ENCODE data around the gene SLC66A1. TPM values are rescaled to one million over a fixed set of nuclear protein-coding genes. Genes with fewer than 3 reads are reported as not detected.

SLC66A1 gene
- total RNA-seq, 4 donors from 2014 or later, result 10.5 to 14.0 (median 12.5) TPM

DNA sequence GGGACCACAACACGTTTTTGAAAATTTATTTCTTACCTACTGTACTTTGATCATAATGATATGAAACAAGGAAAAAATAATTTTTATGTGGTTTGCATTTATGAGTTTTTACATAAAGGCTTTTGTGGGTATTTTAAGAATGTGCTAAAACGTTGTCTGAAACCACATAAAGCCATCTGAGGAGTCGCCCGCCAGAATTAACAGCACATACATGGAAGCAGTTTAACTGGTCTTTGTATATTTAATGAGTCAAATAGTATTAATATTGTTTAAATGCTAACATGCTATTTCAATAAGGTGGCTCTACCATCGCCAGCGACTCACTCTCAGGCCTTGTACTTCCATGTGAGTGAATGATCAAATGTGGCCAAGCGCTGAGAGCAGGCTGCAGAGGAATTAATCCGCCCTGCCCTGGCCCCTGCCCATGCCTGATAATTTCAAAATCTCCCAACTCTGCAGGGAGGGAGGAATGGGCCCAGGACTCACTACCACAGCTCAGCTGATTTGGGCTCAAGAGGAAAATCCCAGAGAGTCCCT, 49.6 kb downstream of the SLC66A1 start:
- peaks cover 10% of the 10 kb centered on the region for H3K36me3 ChIP-seq
- TF ChIP-seq POLR2A (IDR thresholded peaks at IDR 0.05) (no peak), CTCF (IDR thresholded peaks at IDR 0.05) (no peak), POLR2AphosphoS5 (IDR thresholded peaks at IDR 0.05) (no peak), EP300 (IDR thresholded peaks at IDR 0.05) (no peak)
- H3K27ac ChIP-seq, result peak overlapping the region; percentile 63
- WGBS, result 40% methylated on average over 8 of the region's 8 CpGs
- no peak overlapping the region for H3K4me3 ChIP-seq
- no peaks in the 10 kb centered on the region for H3K27me3 ChIP-seq
- no peaks in the 10 kb centered on the region for H3K9me3 ChIP-seq
- no peak for DNase-seq (ENCODE audit: low spot score in 2 of 2)
- H3K4me1 ChIP-seq, result peaks cover 59% of the 10 kb centered on the region

DNA sequence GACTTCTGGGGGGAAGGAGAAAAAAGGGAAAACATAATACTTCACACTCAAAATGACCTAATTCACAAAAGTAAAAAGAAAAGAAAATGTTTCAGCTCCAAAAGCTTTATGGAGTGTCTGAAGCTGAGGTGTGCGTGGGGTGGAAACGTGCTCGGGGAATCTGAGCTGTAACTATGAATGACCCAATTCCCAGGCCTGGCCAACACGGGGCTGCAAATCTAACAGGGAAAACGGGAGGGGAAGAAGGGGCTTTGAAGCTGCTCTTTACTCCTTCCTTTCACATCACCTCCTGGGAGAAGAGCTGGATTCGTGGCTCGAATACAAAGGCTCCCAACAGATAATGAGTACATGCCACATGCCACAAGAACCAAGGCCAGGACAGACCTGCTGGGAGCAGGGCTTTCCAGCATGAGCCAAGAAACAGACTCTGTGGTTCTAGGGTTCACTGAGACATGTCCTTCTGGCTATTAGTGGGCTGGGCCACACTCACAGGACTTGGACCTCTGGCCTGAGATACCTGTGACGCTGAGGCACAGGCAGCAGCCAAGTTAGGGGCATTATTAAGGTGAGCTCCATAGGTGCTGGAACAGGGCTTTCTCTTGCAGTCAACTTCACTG, 51.5 kb downstream of the SLC66A1 start:
- no peak for DNase-seq (ENCODE audit: low spot score in 2 of 2)
- H3K4me3 ChIP-seq, result no peak overlapping the region
- TF ChIP-seq POLR2AphosphoS5 (IDR thresholded peaks at IDR 0.05) (no peak), EP300 (IDR thresholded peaks at IDR 0.05) (no peak), POLR2A (IDR thresholded peaks at IDR 0.05) (no peak), CTCF (IDR thresholded peaks at IDR 0.05) (no peak)
- peaks cover 76% of the 10 kb centered on the region for H3K4me1 ChIP-seq
- 70% methylated on average over 8 of the region's 8 CpGs for WGBS
- no peaks in the 10 kb centered on the region for H3K9me3 ChIP-seq
- H3K27me3 ChIP-seq, result no peaks in the 10 kb centered on the region
- no peak overlapping the region for H3K27ac ChIP-seq
- H3K36me3 ChIP-seq, result no peaks in the 10 kb centered on the region

DNA sequence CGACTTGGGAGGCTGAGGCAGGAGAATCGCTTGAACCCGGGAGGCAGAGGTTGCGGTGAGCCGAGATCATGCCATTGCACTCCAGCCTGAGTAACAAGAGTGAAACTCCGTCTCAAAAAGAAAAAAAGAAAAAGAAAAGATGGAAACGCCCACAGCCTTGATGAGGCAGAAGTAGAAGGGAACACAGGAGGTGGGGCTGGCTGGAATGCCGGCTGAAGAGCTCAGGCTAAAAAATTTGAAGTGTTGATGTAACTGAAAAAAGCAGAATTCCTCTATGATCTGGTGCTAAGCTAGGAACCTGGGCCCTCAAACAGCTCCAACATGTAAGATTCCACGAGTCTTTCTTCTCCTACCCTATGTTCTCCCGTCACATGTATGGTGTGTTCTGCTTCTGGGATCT, 53.6 kb downstream of the SLC66A1 start:
- 48% methylated on average over 10 of the region's 10 CpGs for WGBS
- Histone ChIP-seq H3K36me3 (no peaks in the 10 kb centered on the region), H3K4me1 (peaks cover 82% of the 10 kb centered on the region), H3K4me3 (no peak overlapping the region), H3K27me3 (no peaks in the 10 kb centered on the region), H3K9me3 (no peaks in the 10 kb centered on the region), H3K27ac (peak overlapping the region; percentile 68)
- no peak for TF ChIP-seq EP300 (IDR thresholded peaks at IDR 0.05)
- TF ChIP-seq CTCF (IDR thresholded peaks at IDR 0.05), result no peak
- TF ChIP-seq POLR2A (IDR thresholded peaks at IDR 0.05), result no peak
- no peak for TF ChIP-seq POLR2AphosphoS5 (IDR thresholded peaks at IDR 0.05)
- DNase-seq (ENCODE audit: low spot score in 2 of 2), result no peak

DNA sequence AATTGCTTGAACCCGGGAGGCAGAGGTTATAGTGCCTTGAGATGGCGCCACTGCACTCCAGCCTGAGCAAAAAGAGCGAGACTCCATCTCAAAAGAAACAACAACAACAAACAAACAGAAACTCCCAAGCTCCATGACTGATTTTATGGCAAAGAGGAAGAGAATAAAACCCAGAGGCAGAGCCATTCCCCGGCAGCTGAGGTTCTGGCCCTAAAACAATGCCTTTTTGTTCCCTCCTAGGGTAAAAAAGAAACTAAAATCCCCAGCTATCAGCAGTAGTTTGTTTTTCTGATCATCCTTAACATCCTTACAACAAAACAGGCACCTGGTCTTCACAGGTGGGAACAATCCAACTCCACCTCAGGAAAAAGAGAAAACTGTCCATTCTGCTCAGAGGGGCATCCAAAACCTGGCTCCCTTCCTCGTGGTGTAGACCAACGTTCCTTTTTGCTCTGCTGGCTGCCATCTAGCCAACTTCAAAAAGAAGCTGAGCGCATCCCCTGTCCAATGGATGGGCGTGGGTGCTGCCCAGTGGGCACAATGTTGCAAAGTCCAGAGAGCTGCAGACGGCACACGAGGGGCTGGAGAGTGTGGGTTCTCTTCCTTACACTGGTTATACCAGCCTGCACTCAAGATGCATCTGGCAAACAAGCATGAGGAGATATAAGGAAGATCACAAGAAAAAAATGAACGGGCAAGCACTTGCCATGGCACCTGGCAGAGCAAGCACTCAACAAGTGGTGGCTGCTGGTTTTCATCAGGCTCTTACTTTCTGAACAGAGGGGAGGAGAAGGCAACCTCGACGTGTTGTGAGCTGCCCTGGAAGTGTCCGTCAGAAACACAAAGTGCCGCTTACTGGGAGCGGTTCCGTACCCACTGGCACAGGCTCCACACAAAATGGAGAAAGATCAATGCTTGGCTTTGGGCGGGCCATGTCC, 54.7 kb downstream of the SLC66A1 start:
- TF ChIP-seq POLR2AphosphoS5 (IDR thresholded peaks at IDR 0.05) (no peak), CTCF (IDR thresholded peaks at IDR 0.05) (no peak), POLR2A (IDR thresholded peaks at IDR 0.05) (no peak), EP300 (IDR thresholded peaks at IDR 0.05) (no peak)
- Histone ChIP-seq H3K9me3 (no peaks in the 10 kb centered on the region), H3K4me1 (peaks cover 78% of the 10 kb centered on the region), H3K27me3 (no peaks in the 10 kb centered on the region), H3K36me3 (peaks cover 5% of the 10 kb centered on the region), H3K27ac (peak overlapping the region; percentile 68), H3K4me3 (no peak overlapping the region)
- WGBS, result 62% methylated on average over 16 of the region's 18 CpGs
- no peak for DNase-seq (ENCODE audit: low spot score in 2 of 2)

DNA sequence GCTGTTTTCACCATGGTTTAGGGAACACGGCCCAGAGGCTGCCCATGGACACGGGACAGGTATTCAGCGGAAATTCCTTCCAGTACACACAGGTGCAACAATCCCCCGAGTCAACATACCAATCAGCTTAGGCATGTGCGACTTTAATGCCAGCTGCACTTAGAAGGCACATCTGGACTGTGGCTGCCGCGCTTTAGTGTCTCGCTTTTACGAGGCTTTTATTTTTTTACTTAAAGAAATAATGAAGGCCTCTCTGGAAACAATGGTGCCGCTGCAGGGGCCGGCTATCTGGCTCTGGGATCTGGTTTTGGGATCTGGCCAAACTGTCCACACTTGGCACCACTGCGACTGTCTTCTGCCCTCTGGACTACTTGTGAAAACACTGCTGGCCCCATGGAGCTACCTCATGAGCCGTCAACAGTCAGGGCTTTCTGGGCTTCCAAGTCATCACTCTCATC, 55.5 kb downstream of the SLC66A1 start:
- no peaks in the 10 kb centered on the region for H3K27me3 ChIP-seq
- H3K36me3 ChIP-seq, result peaks cover 5% of the 10 kb centered on the region
- no peak overlapping the region for H3K4me3 ChIP-seq
- H3K9me3 ChIP-seq, result no peaks in the 10 kb centered on the region
- H3K27ac ChIP-seq, result peak overlapping the region; percentile 68
- peaks cover 79% of the 10 kb centered on the region for H3K4me1 ChIP-seq
- DNase-seq (ENCODE audit: low spot score in 2 of 2), result no peak
- WGBS, result 31% methylated on average over 13 of the region's 13 CpGs
- TF ChIP-seq POLR2AphosphoS5 (IDR thresholded peaks at IDR 0.05) (no peak), CTCF (IDR thresholded peaks at IDR 0.05) (no peak), POLR2A (IDR thresholded peaks at IDR 0.05) (no peak), EP300 (IDR thresholded peaks at IDR 0.05) (no peak)

All from suprapubic skin (tissue), 4 donors.